ENCODE results near the gene RNF17. TPM values are rescaled to one million over a fixed set of nuclear protein-coding genes. Genes with fewer than 3 reads are reported as not detected.

The RNF17 gene
- polyA plus RNA-seq, 1 of the 3 experiments (the other 2 are of a cell fraction), result not detected

DNA sequence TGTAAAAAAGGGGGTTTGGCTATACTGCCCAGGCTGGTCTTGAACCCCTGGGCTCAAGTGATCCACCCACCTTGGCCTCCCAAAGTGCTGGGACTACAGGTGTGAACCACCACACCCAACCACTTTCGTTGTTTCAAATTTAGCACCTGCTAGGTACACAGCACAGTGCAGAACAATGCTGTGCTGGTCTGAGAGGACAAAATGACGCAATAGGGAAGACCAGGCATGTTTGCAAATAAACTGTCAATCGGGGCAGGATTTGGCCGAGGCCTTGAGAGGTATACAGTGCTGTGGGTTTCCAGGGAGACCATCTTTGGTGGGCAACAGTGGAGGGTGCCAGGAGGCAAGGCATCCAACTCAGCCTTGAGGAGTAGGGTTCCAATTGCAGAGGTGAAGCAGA, 46.8 kb upstream of the RNF17 start:
- H3F3A ChIP-seq (replicated peaks; ENCODE audit: insufficient read depth), result no peaks in the 10 kb centered on the region
- no peak overlapping the region for H2AFZ ChIP-seq (ENCODE audit: low read depth)
- H3K9me3 ChIP-seq, result no peaks in the 10 kb centered on the region
- no peaks in the 10 kb centered on the region; the same call in none of the 2 replicates for H3K27me3 ChIP-seq (ENCODE audit: insufficient read depth)
- CTCF ChIA-PET, result interaction anchor here (1.3 to 1.4 kb wide), 2 partner anchors 8 to 10 kb away, joined by 3 to 4 read pairs; no protein-coding TSS in a partner anchor
- no peak overlapping the region for H3K4me2 ChIP-seq
- no peak overlapping the region for H3K4me3 ChIP-seq (ENCODE audit: low read depth in 2 of 2, low read length in 1 of 2)
- no peaks in the 10 kb centered on the region for H3K4me1 ChIP-seq (ENCODE audit: control insufficient read depth in 1 of 2, insufficient read depth in 2 of 2, low read depth in 1 of 2, low read length in 1 of 2)
- TF ChIP-seq FOXJ3 (CRISPR knock-in tag; IDR thresholded peaks at IDR 0.05) (no peak), TCF12 (IDR thresholded peaks at IDR 0.05) (no peak), TEAD4 (IDR thresholded peaks at IDR 0.05; ENCODE audit: borderline replicate concordance, insufficient read depth) (no peak), YY1 (IDR thresholded peaks at IDR 0.05; ENCODE audit: low read depth) (no peak), EZH2phosphoT487 (IDR thresholded peaks at IDR 0.05; ENCODE audit: borderline replicate concordance, low read depth) (no peak), NRF1 (IDR thresholded peaks at IDR 0.05; ENCODE audit: low read depth, low read length) (no peak), RFX5 (IDR thresholded peaks at IDR 0.05; ENCODE audit: low read length) (no peak), ELF1 (IDR thresholded peaks at IDR 0.05) (no peak), TAF1 (IDR thresholded peaks at IDR 0.05; ENCODE audit: borderline replicate concordance, low read depth, low read length) (no peak), EP300 (IDR thresholded peaks at IDR 0.05; ENCODE audit: borderline replicate concordance in 1 of 2, low read depth in 1 of 2, low read length in 1 of 2) (no peak), FOXM1 (IDR thresholded peaks at IDR 0.05; ENCODE audit: low read depth) (no peak), GATA2 (CRISPR knock-in tag; IDR thresholded peaks at IDR 0.05) (no peak), MXI1 (IDR thresholded peaks at IDR 0.05; ENCODE audit: low read depth, low read length) (no peak)
- TF ChIP-seq, protein P1, sequence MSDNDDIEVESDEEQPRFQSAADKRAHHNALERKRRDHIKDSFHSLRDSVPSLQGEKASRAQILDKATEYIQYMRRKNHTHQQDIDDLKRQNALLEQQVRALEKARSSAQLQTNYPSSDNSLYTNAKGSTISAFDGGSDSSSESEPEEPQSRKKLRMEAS (IDR thresholded peaks at IDR 0.05; ENCODE audit: low read depth), result no peak
- TF ChIP-seq, protein P2, sequence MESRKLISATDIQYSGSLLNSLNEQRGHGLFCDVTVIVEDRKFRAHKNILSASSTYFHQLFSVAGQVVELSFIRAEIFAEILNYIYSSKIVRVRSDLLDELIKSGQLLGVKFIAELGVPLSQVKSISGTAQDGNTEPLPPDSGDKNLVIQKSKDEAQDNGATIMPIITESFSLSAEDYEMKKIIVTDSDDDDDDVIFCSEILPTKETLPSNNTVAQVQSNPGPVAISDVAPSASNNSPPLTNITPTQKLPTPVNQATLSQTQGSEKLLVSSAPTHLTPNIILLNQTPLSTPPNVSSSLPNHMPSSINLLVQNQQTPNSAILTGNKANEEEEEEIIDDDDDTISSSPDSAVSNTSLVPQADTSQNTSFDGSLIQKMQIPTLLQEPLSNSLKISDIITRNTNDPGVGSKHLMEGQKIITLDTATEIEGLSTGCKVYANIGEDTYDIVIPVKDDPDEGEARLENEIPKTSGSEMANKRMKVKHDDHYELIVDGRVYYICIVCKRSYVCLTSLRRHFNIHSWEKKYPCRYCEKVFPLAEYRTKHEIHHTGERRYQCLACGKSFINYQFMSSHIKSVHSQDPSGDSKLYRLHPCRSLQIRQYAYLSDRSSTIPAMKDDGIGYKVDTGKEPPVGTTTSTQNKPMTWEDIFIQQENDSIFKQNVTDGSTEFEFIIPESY (IDR thresholded peaks at IDR 0.05; ENCODE audit: borderline replicate concordance, low read depth), result no peak
- TF ChIP-seq, protein P3, sequence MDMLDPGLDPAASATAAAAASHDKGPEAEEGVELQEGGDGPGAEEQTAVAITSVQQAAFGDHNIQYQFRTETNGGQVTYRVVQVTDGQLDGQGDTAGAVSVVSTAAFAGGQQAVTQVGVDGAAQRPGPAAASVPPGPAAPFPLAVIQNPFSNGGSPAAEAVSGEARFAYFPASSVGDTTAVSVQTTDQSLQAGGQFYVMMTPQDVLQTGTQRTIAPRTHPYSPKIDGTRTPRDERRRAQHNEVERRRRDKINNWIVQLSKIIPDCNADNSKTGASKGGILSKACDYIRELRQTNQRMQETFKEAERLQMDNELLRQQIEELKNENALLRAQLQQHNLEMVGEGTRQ (IDR thresholded peaks at IDR 0.05; ENCODE audit: borderline replicate concordance, low read depth, low read length), result no peak
- TF ChIP-seq, protein P4, sequence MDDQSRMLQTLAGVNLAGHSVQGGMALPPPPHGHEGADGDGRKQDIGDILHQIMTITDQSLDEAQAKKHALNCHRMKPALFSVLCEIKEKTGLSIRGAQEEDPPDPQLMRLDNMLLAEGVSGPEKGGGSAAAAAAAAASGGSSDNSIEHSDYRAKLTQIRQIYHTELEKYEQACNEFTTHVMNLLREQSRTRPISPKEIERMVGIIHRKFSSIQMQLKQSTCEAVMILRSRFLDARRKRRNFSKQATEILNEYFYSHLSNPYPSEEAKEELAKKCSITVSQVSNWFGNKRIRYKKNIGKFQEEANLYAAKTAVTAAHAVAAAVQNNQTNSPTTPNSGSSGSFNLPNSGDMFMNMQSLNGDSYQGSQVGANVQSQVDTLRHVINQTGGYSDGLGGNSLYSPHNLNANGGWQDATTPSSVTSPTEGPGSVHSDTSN (IDR thresholded peaks at IDR 0.05), result no peak
- TF ChIP-seq, protein P5, sequence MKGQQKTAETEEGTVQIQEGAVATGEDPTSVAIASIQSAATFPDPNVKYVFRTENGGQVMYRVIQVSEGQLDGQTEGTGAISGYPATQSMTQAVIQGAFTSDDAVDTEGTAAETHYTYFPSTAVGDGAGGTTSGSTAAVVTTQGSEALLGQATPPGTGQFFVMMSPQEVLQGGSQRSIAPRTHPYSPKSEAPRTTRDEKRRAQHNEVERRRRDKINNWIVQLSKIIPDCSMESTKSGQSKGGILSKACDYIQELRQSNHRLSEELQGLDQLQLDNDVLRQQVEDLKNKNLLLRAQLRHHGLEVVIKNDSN (IDR thresholded peaks at IDR 0.05; ENCODE audit: borderline replicate concordance, low read depth), result no peak
- no peaks in the 10 kb centered on the region for H3K9me2 ChIP-seq
- no peaks in the 10 kb centered on the region for H3K36me3 ChIP-seq (replicated peaks in 1 of 2; ENCODE audit: control insufficient read depth in 1 of 2, insufficient read depth in 2 of 2, low read length in 1 of 2)
- POLR2A ChIA-PET, result no interaction called here
- H3K9ac ChIP-seq, result no peak overlapping the region
- 14% methylated on average over 4 of the region's 4 CpGs for WGBS (ENCODE audit: low lambda C conversion rate)
- no peaks in the 10 kb centered on the region for H4K20me1 ChIP-seq (ENCODE audit: insufficient read depth)
- DNase-seq, result no peak
- H3K79me2 ChIP-seq (ENCODE audit: insufficient read depth), result no peaks in the 10 kb centered on the region
- no peak overlapping the region for H3K27ac ChIP-seq (ENCODE audit: low read depth in 2 of 2, low read length in 1 of 2)

Data from SK-N-SH (cell line).